Mesenteric fat pad (tissue), 1 donor: ENCODE data around the gene TMPRSS5. TPM values are rescaled to one million over a fixed set of nuclear protein-coding genes. Genes with fewer than 3 reads are reported as not detected.

Experiments
- total RNA-seq: library from RNA; stranded (reverse); fragmentation: NEBNext Ultra II Directional; extraction: Animal tissue kit (Norgen Biotek cat#: 25700); gene quantifications from one replicate; pipeline ENCODE4 v1.2.1, GENCODE V29; 2021
- donor health status: DM: yes; HTN: yes; CAD: no.

TMPRSS5 gene
- total RNA-seq, 1 donor from 2014 or later = 0.80 TPM

Other genes starting within 250 kb of the TMPRSS5 start
- not detected for gene DRD2, start 230.9 kb downstream of the TMPRSS5 start, total RNA-seq
- 13.5 TPM for gene ZW10, start 67.4 kb upstream of the TMPRSS5 start, total RNA-seq
- not detected for gene CLDN25, start 73.5 kb upstream of the TMPRSS5 start, total RNA-seq
- 10.1 TPM for gene USP28, start 169.3 kb upstream of the TMPRSS5 start, total RNA-seq
- gene HTR3B, start 198.5 kb upstream of the TMPRSS5 start, total RNA-seq = not detected